Measurements from ENCODE around the gene SV2B.

- no peak for TF ChIP-seq POLR2A (IDR thresholded peaks at IDR 0.05)
- no peak for TF ChIP-seq CTCF (IDR thresholded peaks at IDR 0.05)
These were observed 238.7 kb downstream of the SV2B start for GRCh38 chr15:91338766-91339165.

All from testis (tissue), 2 donors.